ENCODE measurements around the gene GLIS1. TPM values are rescaled to one million over a fixed set of nuclear protein-coding genes. Genes with fewer than 3 reads are reported as not detected.
"Not testable (repeated sequence)": the region's sequence is repeated elsewhere in the genome, so short reads cannot be mapped to it uniquely, and the experiment has no call there.

Gene GLIS1
- total RNA-seq, 1 donor from 2014 or later: 17.4 TPM

DNA sequence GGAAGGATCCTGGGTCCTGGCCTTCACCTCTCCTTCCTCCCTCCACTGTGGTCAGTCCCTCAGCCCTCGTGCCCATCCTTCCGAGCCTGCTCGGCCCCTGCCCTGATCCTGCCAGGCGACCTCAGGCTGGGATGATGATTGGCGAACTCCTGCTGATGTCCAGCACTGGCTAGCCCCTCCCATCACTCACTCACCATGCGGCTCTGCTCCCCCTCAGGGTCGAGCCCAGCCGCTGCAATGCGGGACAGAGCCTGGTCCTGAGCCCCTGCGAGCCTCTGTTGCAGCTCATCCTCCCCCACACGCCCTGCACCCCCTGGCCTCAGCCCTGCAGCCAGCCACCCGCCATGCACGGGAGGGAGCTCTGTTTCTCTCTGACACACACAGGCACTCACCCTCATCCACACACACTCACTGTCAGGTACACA lies 179.6 kb downstream of the GLIS1 start:
- TF ChIP-seq, protein P1, sequence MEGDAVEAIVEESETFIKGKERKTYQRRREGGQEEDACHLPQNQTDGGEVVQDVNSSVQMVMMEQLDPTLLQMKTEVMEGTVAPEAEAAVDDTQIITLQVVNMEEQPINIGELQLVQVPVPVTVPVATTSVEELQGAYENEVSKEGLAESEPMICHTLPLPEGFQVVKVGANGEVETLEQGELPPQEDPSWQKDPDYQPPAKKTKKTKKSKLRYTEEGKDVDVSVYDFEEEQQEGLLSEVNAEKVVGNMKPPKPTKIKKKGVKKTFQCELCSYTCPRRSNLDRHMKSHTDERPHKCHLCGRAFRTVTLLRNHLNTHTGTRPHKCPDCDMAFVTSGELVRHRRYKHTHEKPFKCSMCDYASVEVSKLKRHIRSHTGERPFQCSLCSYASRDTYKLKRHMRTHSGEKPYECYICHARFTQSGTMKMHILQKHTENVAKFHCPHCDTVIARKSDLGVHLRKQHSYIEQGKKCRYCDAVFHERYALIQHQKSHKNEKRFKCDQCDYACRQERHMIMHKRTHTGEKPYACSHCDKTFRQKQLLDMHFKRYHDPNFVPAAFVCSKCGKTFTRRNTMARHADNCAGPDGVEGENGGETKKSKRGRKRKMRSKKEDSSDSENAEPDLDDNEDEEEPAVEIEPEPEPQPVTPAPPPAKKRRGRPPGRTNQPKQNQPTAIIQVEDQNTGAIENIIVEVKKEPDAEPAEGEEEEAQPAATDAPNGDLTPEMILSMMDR (IDR thresholded peaks at IDR 0.05): no peak

DNA sequence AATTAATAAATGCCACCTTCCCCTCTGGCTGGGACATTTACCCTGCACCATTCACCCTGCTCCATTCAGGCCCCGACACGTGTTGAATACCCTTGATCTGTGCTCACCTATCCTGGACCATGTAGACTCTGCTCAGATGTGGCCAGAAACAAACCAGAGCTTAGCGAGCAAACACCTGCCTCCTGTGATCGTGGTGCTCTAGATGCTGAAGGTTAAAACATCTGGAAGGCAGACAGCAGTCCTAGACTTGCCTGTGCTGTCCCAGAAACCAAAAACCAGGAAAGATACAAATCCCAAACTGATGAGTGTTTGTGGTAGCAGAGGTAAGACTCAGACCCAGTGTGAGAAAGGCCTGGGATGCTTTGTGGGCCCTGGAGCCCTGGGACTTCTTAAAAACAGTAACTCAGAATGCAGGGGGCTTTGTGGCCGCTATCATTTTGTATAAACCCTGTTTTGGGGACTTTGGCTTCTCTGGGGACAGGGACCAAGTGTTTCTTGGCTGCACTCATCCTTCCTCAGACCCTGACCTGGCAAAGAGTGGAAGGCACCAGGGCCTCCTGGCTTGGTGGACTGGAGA lies 180.1 kb downstream of the GLIS1 start:
- TF ChIP-seq, protein P1 (IDR thresholded peaks at IDR 0.05): no peak
- no peak for DNase-seq (ENCODE audit: low spot score)
- H3K4me1 Mint-ChIP-seq (ENCODE audit: low read depth): peaks cover 22% of the 10 kb centered on the region
- H3K27me3 Mint-ChIP-seq (ENCODE audit: low read depth): no peaks in the 10 kb centered on the region
- no peaks in the 10 kb centered on the region for H3K9me3 Mint-ChIP-seq (ENCODE audit: low read depth)
- H3K4me3 Mint-ChIP-seq (ENCODE audit: unreplicated experiment): no peak overlapping the region
- peak overlapping the region; percentile 3 for H3K27ac Mint-ChIP-seq (ENCODE audit: unreplicated experiment)
- H3K36me3 Mint-ChIP-seq (ENCODE audit: low read depth): peaks cover 1% of the 10 kb centered on the region

More for the DNA sequence above, 179.6 kb downstream of the GLIS1 start:
- Mint-ChIP-seq H3K9me3 (ENCODE audit: low read depth) (no peaks in the 10 kb centered on the region), H3K27me3 (ENCODE audit: low read depth) (no peaks in the 10 kb centered on the region), H3K4me1 (ENCODE audit: low read depth) (peaks cover 22% of the 10 kb centered on the region), H3K27ac (ENCODE audit: unreplicated experiment) (no peak overlapping the region), H3K4me3 (ENCODE audit: unreplicated experiment) (no peak overlapping the region), H3K36me3 (ENCODE audit: low read depth) (peaks cover 1% of the 10 kb centered on the region)
- DNase-seq (ENCODE audit: low spot score): peak; percentile 72

DNA sequence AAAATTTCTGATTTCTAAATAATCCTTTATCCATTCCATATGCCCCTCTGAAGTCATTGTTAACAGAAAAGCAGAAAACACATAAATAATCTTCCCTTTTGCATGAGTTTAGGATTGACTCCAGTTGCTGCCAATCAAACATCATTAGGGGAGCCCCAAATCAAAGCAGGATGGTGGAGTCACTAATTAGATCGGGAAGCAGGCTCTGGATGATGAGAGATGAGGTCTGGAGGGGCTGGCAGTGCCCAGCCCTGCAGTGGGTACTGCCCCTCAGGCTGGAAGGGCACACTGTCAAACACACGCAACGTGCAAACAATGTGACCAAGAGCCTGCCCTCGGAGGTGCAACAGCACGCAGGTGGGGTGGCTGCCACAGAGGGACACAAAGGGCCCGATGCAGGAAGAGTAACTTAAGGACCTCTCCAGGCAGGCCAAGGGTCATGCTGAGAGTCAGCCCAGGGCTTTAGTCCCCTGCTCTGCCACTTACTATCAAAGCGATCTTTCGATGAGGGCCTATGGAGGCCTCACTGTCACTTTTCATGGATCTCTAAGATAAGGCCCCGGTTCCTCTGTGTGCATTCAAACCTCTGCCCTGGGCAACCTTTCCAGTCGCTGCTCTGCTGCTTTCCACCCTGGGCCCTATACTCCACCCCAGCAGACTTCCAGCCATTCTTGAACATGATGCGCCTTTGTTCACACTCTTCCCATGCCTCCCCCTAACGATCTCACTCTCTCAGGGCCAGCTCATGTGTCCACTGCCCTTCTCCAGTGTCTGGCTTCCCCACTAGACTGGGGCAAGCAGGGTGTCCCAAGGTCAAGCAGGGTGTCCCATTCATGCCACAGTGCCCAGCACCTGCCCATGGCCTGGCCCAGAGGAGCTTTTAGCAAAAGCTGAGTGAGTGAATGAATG lies 180.9 kb downstream of the GLIS1 start:
- TF ChIP-seq, protein P1 (IDR thresholded peaks at IDR 0.05): no peak
- Mint-ChIP-seq H3K36me3 (ENCODE audit: low read depth) (peaks cover 1% of the 10 kb centered on the region), H3K27ac (ENCODE audit: unreplicated experiment) (no peak overlapping the region), H3K4me1 (ENCODE audit: low read depth) (peaks cover 28% of the 10 kb centered on the region), H3K9me3 (ENCODE audit: low read depth) (no peaks in the 10 kb centered on the region), H3K4me3 (ENCODE audit: unreplicated experiment) (no peak overlapping the region), H3K27me3 (ENCODE audit: low read depth) (no peaks in the 10 kb centered on the region)
- peak; percentile 55 for DNase-seq (ENCODE audit: low spot score)

DNA sequence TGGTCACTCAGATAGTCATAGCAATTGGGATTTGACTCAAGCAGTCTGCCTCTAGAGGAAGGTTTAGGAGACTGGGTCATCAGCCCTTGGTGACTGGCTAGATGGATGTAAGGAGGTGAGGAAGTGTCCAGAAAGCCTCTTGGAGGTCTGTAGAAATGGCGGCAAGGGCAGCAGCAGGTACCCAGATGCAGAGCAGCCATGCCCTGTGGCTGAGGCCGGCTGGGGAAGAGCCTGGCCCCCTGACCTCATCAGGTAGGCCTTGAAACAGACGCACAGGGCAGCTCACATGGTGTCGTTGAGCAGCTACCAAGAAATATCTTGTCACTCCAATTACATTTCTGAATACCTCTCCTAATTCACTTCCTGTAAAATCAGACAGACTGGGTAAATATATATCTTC lies 181.6 kb downstream of the GLIS1 start:
- Mint-ChIP-seq H3K4me1 (ENCODE audit: low read depth) (peaks cover 29% of the 10 kb centered on the region), H3K4me3 (ENCODE audit: unreplicated experiment) (no peak overlapping the region), H3K36me3 (ENCODE audit: low read depth) (no peaks in the 10 kb centered on the region), H3K27ac (ENCODE audit: unreplicated experiment) (no peak overlapping the region), H3K27me3 (ENCODE audit: low read depth) (no peaks in the 10 kb centered on the region), H3K9me3 (ENCODE audit: low read depth) (no peaks in the 10 kb centered on the region)
- TF ChIP-seq, protein P1 (IDR thresholded peaks at IDR 0.05): no peak
- DNase-seq (ENCODE audit: low spot score): peak; percentile 53

DNA sequence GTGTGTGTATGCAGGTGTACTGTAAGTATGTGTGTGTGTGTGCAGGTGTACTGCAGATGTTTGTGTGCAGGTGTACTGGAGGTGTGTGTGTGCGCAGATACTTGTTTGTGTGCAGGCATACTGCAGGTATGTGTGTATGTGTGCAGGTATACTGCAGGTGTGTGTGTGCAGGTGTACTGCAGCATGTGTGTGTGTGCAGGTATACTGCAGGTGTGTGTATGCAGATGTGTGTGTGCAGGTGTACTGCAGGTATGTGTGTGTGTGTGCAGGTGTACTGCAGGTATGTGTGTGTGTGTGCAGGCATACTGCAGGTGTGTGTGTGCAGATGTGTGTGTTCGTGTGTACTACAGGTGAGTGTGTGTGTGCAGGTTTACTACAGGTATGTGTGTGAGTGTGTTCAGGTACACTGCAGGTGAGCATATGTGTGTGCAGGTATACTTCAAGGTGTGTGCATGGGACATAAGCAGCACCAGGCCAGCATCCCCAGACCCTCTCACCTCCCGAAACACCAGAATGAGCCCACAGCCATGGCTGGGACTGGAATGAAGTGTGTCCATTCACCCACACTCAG lies 182.2 kb downstream of the GLIS1 start:
- Mint-ChIP-seq H3K36me3 (ENCODE audit: low read depth) (no peaks in the 10 kb centered on the region), H3K27ac (ENCODE audit: unreplicated experiment) (no peak overlapping the region), H3K9me3 (ENCODE audit: low read depth) (no peaks in the 10 kb centered on the region), H3K4me1 (ENCODE audit: low read depth) (peaks cover 29% of the 10 kb centered on the region), H3K27me3 (ENCODE audit: low read depth) (no peaks in the 10 kb centered on the region), H3K4me3 (ENCODE audit: unreplicated experiment) (no peak overlapping the region)
- TF ChIP-seq, protein P1 (IDR thresholded peaks at IDR 0.05): no peak
- no peak for DNase-seq (ENCODE audit: low spot score)

DNA sequence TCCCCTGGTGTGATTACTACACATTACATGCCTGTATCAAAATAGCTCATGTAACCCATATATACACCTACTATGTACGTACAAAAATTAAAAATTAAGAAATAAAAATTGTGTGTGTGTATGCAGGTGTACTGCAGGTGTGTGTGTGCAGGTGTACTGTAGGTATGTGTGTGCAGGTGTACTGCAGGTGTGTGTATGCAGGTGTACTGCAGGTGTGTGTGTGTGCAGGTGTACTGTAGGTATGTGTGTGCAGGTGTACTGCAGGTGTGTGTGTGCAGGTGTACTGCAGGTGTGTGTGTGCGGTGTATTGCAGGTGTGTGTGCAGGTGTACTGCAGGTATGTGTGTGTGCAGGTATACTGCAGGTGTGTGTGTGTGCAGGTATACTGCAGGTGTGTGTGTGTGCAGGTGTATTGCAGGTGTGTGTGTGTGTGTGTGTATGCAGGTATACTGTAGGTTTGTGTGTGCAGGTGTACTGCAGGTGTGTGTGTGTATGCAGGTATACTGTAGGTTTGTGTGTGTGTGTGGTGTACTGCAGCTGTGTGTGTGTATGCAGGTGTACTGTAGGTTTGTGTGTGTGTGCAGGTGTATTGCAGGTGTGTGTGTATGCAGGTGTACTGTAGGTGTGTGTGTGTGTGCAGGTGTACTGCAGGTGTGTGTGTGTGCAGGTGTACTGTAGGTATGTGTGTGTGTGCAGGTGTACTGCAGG lies 183.2 kb downstream of the GLIS1 start:
- DNase-seq (ENCODE audit: low spot score); H3K36me3 Mint-ChIP-seq (ENCODE audit: low read depth): not testable (repeated sequence)

More for the DNA sequence above, 183.2 kb downstream of the GLIS1 start:
- H3K27ac Mint-ChIP-seq (ENCODE audit: unreplicated experiment); H3K9me3 Mint-ChIP-seq (ENCODE audit: low read depth); H3K27me3 Mint-ChIP-seq (ENCODE audit: low read depth); H3K4me3 Mint-ChIP-seq (ENCODE audit: unreplicated experiment): not testable (repeated sequence)
- H3K4me1 Mint-ChIP-seq (ENCODE audit: low read depth): peaks cover 27% of the 10 kb centered on the region
